HG02970 (cell line): Measurements from ENCODE around the gene UST.
"Not testable (repeated sequence)": the region's sequence is repeated elsewhere in the genome, so short reads cannot be mapped to it uniquely, and the experiment has no call there.

Experiments
- ATAC-seq: cut with Tn5 transposase; IDR thresholded peaks from one replicate; pipeline ENCODE4 v1.9.1; 2021; ENCODE audit warnings: mild to moderate bottlenecking, moderate library complexity, moderate number of reproducible peaks; ENCODE audit not compliant: unreplicated experiment, low FRiP score

The UST gene

GRCh38 chr6:148932208-148932607 is 185.4 kb downstream of the UST start:
- ATAC-seq, result no peak

- ATAC-seq, result no peak
Observed at GRCh38 chr6:148932731-148933130, 185.9 kb downstream of the UST start.

- no peak for ATAC-seq
Observed at GRCh38 chr6:148934539-148934938, 187.7 kb downstream of the UST start.

GRCh38 chr6:148934961-148935360 is 188.1 kb downstream of the UST start:
- no peak for ATAC-seq

GRCh38 chr6:148935705-148936435 is 189.0 kb downstream of the UST start:
- no peak for ATAC-seq

- no peak for ATAC-seq
Observed at GRCh38 chr6:148943451-148943850, 196.6 kb downstream of the UST start.

- ATAC-seq, result no peak
Observed at GRCh38 chr6:148944608-148945007, 197.8 kb downstream of the UST start.

GRCh38 chr6:148945301-148946021 is 198.6 kb downstream of the UST start:
- ATAC-seq, result no peak

GRCh38 chr6:148947621-148948444 is 201.0 kb downstream of the UST start:
- ATAC-seq, result no peak

- no peak for ATAC-seq
Observed at GRCh38 chr6:148951662-148952061, 204.8 kb downstream of the UST start.

- no peak for ATAC-seq
Observed at GRCh38 chr6:148952147-148953035, 205.6 kb downstream of the UST start.

- no peak for ATAC-seq
Observed at GRCh38 chr6:148954461-148954860, 207.6 kb downstream of the UST start.

- no peak for ATAC-seq
Observed at GRCh38 chr6:148954934-148955333, 208.1 kb downstream of the UST start.

- ATAC-seq, result no peak
Observed at GRCh38 chr6:148955441-148955840, 208.6 kb downstream of the UST start.

GRCh38 chr6:148956163-148956562 is 209.3 kb downstream of the UST start:
- not testable (repeated sequence) for ATAC-seq

- no peak for ATAC-seq
Observed at GRCh38 chr6:148957752-148958151, 210.9 kb downstream of the UST start.

- no peak for ATAC-seq
Observed at GRCh38 chr6:148959008-148959407, 212.2 kb downstream of the UST start.

- no peak for ATAC-seq
Observed at GRCh38 chr6:148959501-148959900, 212.7 kb downstream of the UST start.

- no peak for ATAC-seq
Observed at GRCh38 chr6:148962854-148963515, 216.2 kb downstream of the UST start.

- no peak for ATAC-seq
Observed at GRCh38 chr6:148963738-148964137, 216.9 kb downstream of the UST start.
